ENCODE data around the gene TRIM4. TPM values are rescaled to one million over a fixed set of nuclear protein-coding genes. Genes with fewer than 3 reads are reported as not detected.

TRIM4 gene
- total and polyA plus RNA-seq, 2 experiments from 2014 or later = 5.5 to 13.7 TPM

GRCh38 chr7:99868246-99868645, 51.1 kb downstream of the TRIM4 start:
- Mint-ChIP-seq H3K27me3 (ENCODE audit: insufficient read depth, low read depth, poor library complexity) (no peaks in the 10 kb centered on the region), H3K4me3 (no peak overlapping the region), H3K4me1 (no peaks in the 10 kb centered on the region; the same call in 2 of the 3 replicates), H3K36me3 (ENCODE audit: low read depth) (no peaks in the 10 kb centered on the region; the same call in 2 of the 3 replicates), H3K9me3 (peaks cover 3% of the 10 kb centered on the region; the same call in 1 of the 3 replicates), H3K27ac (no peak overlapping the region)
- Histone ChIP-seq H3K4me3 (no peak overlapping the region), H3K9me2 (ENCODE audit: insufficient read depth) (peaks cover 7% of the 10 kb centered on the region), H3K79me2 (replicated peaks; ENCODE audit: insufficient read depth) (no peaks in the 10 kb centered on the region), H4K20me1 (replicated peaks; ENCODE audit: insufficient read depth) (no peaks in the 10 kb centered on the region), H3K27ac (ENCODE audit: low read depth) (no peak overlapping the region), H3K27me3 (ENCODE audit: insufficient read depth) (no peaks in the 10 kb centered on the region), H3K36me3 (ENCODE audit: insufficient read depth) (0 out of 2 replicates have a peak, but pooled peaks cover 6% of the 10 kb centered on the region), H3K4me1 (ENCODE audit: insufficient read depth) (no peaks in the 10 kb centered on the region), H2AFZ (no peak overlapping the region), H3F3A (replicated peaks; ENCODE audit: low read depth) (no peaks in the 10 kb centered on the region), H3K4me2 (no peak overlapping the region)
- ATAC-seq = no peak
- DNase-seq (ENCODE audit: low spot score) = no peak
- TF ChIP-seq, protein P1, sequence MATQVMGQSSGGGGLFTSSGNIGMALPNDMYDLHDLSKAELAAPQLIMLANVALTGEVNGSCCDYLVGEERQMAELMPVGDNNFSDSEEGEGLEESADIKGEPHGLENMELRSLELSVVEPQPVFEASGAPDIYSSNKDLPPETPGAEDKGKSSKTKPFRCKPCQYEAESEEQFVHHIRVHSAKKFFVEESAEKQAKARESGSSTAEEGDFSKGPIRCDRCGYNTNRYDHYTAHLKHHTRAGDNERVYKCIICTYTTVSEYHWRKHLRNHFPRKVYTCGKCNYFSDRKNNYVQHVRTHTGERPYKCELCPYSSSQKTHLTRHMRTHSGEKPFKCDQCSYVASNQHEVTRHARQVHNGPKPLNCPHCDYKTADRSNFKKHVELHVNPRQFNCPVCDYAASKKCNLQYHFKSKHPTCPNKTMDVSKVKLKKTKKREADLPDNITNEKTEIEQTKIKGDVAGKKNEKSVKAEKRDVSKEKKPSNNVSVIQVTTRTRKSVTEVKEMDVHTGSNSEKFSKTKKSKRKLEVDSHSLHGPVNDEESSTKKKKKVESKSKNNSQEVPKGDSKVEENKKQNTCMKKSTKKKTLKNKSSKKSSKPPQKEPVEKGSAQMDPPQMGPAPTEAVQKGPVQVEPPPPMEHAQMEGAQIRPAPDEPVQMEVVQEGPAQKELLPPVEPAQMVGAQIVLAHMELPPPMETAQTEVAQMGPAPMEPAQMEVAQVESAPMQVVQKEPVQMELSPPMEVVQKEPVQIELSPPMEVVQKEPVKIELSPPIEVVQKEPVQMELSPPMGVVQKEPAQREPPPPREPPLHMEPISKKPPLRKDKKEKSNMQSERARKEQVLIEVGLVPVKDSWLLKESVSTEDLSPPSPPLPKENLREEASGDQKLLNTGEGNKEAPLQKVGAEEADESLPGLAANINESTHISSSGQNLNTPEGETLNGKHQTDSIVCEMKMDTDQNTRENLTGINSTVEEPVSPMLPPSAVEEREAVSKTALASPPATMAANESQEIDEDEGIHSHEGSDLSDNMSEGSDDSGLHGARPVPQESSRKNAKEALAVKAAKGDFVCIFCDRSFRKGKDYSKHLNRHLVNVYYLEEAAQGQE (IDR thresholded peaks at IDR 0.05; ENCODE audit: unreplicated experiment) = no peak
- no peak for TF ChIP-seq ZNF331 (CRISPR knock-in tag; IDR thresholded peaks at IDR 0.05; ENCODE audit: low read depth)
- TF ChIP-seq JUNB (IDR thresholded peaks at IDR 0.05; ENCODE audit: unreplicated experiment) = no peak
- TF ChIP-seq ZNF114 (CRISPR knock-in tag; IDR thresholded peaks at IDR 0.05) = no peak
- TF ChIP-seq POLR2AphosphoS5 (IDR thresholded peaks at IDR 0.05; ENCODE audit: low read depth) = no peak
- no peak for TF ChIP-seq CREB1 (CRISPR knock-in tag; IDR thresholded peaks at IDR 0.05; ENCODE audit: low read depth)
- TF ChIP-seq EZH2 (IDR thresholded peaks at IDR 0.05; ENCODE audit: low read depth, unreplicated experiment) = no peak
- no peak for TF ChIP-seq STAT1 (IDR thresholded peaks at IDR 0.05; ENCODE audit: unreplicated experiment)
- no peak for TF ChIP-seq EZH2phosphoT487 (IDR thresholded peaks at IDR 0.05; ENCODE audit: unreplicated experiment)
- no peak for TF ChIP-seq CTCF (conservative IDR thresholded peaks at IDR 0.05; ENCODE audit: low read depth in 2 of 2)
- TF ChIP-seq NANOG (IDR thresholded peaks at IDR 0.05; ENCODE audit: borderline replicate concordance) = no peak
- TF ChIP-seq, protein P2, sequence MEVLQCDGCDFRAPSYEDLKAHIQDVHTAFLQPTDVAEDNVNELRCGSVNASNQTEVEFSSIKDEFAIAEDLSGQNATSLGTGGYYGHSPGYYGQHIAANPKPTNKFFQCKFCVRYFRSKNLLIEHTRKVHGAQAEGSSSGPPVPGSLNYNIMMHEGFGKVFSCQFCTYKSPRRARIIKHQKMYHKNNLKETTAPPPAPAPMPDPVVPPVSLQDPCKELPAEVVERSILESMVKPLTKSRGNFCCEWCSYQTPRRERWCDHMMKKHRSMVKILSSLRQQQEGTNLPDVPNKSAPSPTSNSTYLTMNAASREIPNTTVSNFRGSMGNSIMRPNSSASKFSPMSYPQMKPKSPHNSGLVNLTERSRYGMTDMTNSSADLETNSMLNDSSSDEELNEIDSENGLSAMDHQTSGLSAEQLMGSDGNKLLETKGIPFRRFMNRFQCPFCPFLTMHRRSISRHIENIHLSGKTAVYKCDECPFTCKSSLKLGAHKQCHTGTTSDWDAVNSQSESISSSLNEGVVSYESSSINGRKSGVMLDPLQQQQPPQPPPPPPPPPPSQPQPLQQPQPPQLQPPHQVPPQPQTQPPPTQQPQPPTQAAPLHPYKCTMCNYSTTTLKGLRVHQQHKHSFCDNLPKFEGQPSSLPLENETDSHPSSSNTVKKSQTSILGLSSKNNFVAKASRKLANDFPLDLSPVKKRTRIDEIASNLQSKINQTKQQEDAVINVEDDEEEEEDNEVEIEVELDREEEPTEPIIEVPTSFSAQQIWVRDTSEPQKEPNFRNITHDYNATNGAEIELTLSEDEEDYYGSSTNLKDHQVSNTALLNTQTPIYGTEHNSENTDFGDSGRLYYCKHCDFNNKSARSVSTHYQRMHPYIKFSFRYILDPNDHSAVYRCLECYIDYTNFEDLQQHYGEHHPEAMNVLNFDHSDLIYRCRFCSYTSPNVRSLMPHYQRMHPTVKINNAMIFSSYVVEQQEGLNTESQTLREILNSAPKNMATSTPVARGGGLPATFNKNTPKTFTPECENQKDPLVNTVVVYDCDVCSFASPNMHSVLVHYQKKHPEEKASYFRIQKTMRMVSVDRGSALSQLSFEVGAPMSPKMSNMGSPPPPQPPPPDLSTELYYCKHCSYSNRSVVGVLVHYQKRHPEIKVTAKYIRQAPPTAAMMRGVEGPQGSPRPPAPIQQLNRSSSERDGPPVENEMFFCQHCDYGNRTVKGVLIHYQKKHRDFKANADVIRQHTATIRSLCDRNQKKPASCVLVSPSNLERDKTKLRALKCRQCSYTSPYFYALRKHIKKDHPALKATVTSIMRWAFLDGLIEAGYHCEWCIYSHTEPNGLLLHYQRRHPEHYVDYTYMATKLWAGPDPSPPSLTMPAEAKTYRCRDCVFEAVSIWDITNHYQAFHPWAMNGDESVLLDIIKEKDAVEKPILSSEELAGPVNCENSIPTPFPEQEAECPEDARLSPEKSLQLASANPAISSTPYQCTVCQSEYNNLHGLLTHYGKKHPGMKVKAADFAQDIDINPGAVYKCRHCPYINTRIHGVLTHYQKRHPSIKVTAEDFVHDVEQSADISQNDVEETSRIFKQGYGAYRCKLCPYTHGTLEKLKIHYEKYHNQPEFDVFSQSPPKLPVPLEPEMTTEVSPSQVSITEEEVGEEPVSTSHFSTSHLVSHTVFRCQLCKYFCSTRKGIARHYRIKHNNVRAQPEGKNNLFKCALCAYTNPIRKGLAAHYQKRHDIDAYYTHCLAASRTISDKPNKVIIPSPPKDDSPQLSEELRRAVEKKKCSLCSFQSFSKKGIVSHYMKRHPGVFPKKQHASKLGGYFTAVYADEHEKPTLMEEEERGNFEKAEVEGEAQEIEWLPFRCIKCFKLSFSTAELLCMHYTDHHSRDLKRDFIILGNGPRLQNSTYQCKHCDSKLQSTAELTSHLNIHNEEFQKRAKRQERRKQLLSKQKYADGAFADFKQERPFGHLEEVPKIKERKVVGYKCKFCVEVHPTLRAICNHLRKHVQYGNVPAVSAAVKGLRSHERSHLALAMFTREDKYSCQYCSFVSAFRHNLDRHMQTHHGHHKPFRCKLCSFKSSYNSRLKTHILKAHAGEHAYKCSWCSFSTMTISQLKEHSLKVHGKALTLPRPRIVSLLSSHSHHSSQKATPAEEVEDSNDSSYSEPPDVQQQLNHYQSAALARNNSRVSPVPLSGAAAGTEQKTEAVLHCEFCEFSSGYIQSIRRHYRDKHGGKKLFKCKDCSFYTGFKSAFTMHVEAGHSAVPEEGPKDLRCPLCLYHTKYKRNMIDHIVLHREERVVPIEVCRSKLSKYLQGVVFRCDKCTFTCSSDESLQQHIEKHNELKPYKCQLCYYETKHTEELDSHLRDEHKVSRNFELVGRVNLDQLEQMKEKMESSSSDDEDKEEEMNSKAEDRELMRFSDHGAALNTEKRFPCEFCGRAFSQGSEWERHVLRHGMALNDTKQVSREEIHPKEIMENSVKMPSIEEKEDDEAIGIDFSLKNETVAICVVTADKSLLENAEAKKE (CRISPR knock-in tag; IDR thresholded peaks at IDR 0.05) = no peak
- TF ChIP-seq, protein P3, sequence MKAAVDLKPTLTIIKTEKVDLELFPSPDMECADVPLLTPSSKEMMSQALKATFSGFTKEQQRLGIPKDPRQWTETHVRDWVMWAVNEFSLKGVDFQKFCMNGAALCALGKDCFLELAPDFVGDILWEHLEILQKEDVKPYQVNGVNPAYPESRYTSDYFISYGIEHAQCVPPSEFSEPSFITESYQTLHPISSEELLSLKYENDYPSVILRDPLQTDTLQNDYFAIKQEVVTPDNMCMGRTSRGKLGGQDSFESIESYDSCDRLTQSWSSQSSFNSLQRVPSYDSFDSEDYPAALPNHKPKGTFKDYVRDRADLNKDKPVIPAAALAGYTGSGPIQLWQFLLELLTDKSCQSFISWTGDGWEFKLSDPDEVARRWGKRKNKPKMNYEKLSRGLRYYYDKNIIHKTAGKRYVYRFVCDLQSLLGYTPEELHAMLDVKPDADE (IDR thresholded peaks at IDR 0.05) = no peak
